NB4 (cell line): ENCODE data around the gene CNKSR3.

Source experiments
- DNase-seq: peaks from one replicate; pipeline ENCODE4 v3.0.0; 2010; ENCODE audit warnings: low read depth
- H3K4me3 ChIP-seq: one replicate; pipeline ENCODE4 v1.5.1; 2011; ENCODE audit warnings: mild to moderate bottlenecking, low read depth, low read length, moderate library complexity
- CTCF ChIP-seq: IDR thresholded peaks from one replicate; pipeline ENCODE4 v1.5.1; 2012; ENCODE audit warnings: low read depth, low read length
- MAX ChIP-seq: IDR thresholded peaks from 2 replicates; pipeline ENCODE4 v1.6.1; 2011; ENCODE audit warnings: low read depth, low read length
- MYC ChIP-seq: IDR thresholded peaks from 2 replicates; pipeline ENCODE4 v1.6.1; 2011; ENCODE audit warnings: low read depth, low read length
- POLR2A ChIP-seq: IDR thresholded peaks from 2 replicates; pipeline ENCODE4 v1.6.1; 2011; ENCODE audit warnings: mild to moderate bottlenecking; ENCODE audit not compliant: insufficient read length; ENCODE audit errors: extremely low read depth

CNKSR3 gene

GRCh38 chr6:154359679-154360078 lies 150.8 kb downstream of the CNKSR3 start:
- no peak for DNase-seq
- TF ChIP-seq MAX = no peak
- TF ChIP-seq MYC = no peak
- TF ChIP-seq CTCF = no peak
- TF ChIP-seq POLR2A = no peak
- H3K4me3 ChIP-seq = no peak overlapping the region

GRCh38 chr6:154359161-154359574 lies 151.3 kb downstream of the CNKSR3 start:
- H3K4me3 ChIP-seq = no peak overlapping the region
- DNase-seq = no peak
- TF ChIP-seq MYC (no peak), POLR2A (no peak)

DNA sequence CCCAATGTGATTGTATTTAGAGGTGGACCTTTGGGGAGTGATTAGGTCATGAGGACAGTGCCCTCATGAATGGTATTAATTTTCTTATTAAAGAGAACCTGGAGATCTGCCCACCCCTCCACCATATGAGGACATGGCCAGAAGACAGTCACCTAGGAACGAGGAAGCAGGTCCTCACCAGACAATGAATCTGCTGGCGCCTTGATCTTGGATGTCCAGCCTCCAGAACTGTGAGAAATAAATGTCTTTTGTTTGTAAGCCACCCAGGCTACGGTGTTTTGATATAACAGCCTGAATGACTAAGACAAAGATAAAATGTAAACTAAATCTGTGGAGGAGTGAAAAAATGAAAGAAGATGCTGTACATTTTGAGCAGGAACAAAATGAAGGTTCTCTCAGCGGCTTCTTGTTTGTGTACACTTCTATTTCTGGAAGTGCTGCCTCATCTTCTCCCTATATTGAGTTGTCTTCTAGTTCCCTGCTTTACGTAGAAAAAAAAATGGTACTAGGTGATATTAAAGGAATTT lies 152.4 kb downstream of the CNKSR3 start:
- no peak overlapping the region for H3K4me3 ChIP-seq
- TF ChIP-seq MAX (no peak), CTCF (no peak), POLR2A (no peak), MYC (no peak)
- DNase-seq = no peak

GRCh38 chr6:154356690-154357089 lies 153.8 kb downstream of the CNKSR3 start, which contains the start of gene IPCEF1:
Gene IPCEF1 (minus strand): TSS chr6:154356803. CDS start chr6:154265947, 90,856 bp downstream.
- TF ChIP-seq CTCF = no peak
- TF ChIP-seq MYC = no peak
- DNase-seq = peak; percentile 71
- no peak within 1 kb of the TSS for H3K4me3 ChIP-seq

DNA sequence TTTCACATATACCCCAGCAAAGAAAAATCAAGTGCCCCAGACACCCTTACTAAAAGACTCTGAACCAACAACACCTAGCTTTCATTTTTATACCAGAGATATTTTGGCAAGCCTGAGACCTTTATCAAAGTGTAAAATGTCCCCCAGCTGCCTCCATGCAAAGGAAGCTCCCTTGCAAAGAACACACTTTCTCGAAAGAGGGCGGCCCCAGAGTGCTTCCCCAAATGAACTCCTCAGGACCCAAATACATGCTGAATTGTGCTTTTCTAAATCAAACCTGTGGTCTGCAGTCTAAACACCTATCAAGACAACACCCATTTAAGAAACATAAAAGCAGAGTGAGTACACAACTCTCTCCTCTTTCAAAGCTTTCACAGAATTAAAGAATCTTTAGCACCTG lies 154.4 kb downstream of the CNKSR3 start:
- no peak overlapping the region for H3K4me3 ChIP-seq
- DNase-seq = peak; percentile 19

GRCh38 chr6:154354265-154354777 lies 156.2 kb downstream of the CNKSR3 start:
- TF ChIP-seq MYC (no peak), CTCF (no peak), MAX (no peak), POLR2A (no peak)
- DNase-seq = no peak
- no peak overlapping the region for H3K4me3 ChIP-seq

More for the DNA sequence above, 154.4 kb downstream of the CNKSR3 start:
- TF ChIP-seq CTCF (no peak), MYC (no peak), MAX (no peak), POLR2A (no peak)
